OCI-LY3 (cell line): ENCODE data around the gene FBXO30.

ENCODE experiments used
- H2AFZ ChIP-seq: fragments of 200-600, 300-600 bp; shearing (Covaris generic); 2 replicates; pipeline ENCODE4 v1.6.0; 2014; ENCODE audit warnings: antibody characterized with exemption, low read depth, low read length
- H3K27ac ChIP-seq: fragments of 200-600, 300-600 bp; sonication (generic); 2 replicates; pipeline ENCODE4 v1.5.1; 2014; ENCODE audit warnings: mild to moderate bottlenecking, low read length, moderate library complexity, mixed read lengths
- H3K27me3 ChIP-seq: fragments of 200-600, 300-600 bp; sonication (generic); 2 replicates; pipeline ENCODE4 v1.6.1; 2014; ENCODE audit warnings: low read depth, low read length, mixed read lengths
- H3K36me3 ChIP-seq: fragments of 200-600, 300-600 bp; sonication (generic); replicated peaks from 2 replicates; pipeline ENCODE3; 2014; ENCODE audit warnings: low read depth, low read length, mixed read lengths
- H3K4me1 ChIP-seq: fragments of 300-600, 200-600 bp; sonication (generic); 2 replicates; pipeline ENCODE4 v1.6.1; 2014; ENCODE audit warnings: low read length, mixed read lengths
- H3K4me2 ChIP-seq: fragments of 200-600, 300-600 bp; sonication (generic); 2 replicates; pipeline ENCODE4 v1.6.1; 2014; ENCODE audit warnings: low read length, mixed read lengths
- H3K4me3 ChIP-seq: fragments of 300-600, 200-600 bp; sonication (generic); 2 replicates; pipeline ENCODE4 v1.5.1; 2014; ENCODE audit warnings: antibody characterized with exemption, mild to moderate bottlenecking, low read length, moderate library complexity
- H3K79me2 ChIP-seq: fragments of 300-600, 200-600 bp; shearing (Covaris generic); 2 replicates; pipeline ENCODE4 v1.6.1; 2014; ENCODE audit warnings: mild to moderate bottlenecking, low read length, mixed read lengths
- H3K9ac ChIP-seq: fragments of 300-600, 200-600 bp; shearing (Covaris generic); 2 replicates; pipeline ENCODE4 v1.6.0; 2014; ENCODE audit warnings: mild to moderate bottlenecking, low read length, moderate library complexity
- H3K9me3 ChIP-seq: fragments of 200-600, 300-600 bp; shearing (Covaris generic); 2 replicates; pipeline ENCODE4 v1.6.1; 2014; ENCODE audit warnings: low read length, mixed read lengths; ENCODE audit not compliant: insufficient read depth
- H4K20me1 ChIP-seq: fragments of 200-600, 300-600 bp; sonication (generic); 2 replicates; pipeline ENCODE4 v1.6.1; 2016; ENCODE audit warnings: low read length, mixed read lengths; ENCODE audit not compliant: insufficient read depth
- EZH2phosphoT487 ChIP-seq: fragments of 200-600 bp; shearing (Covaris generic); IDR thresholded peaks from 2 replicates; pipeline ENCODE4 v1.6.1; 2018; ENCODE audit warnings: antibody characterized with exemption, mixed run types, low read depth
- TF ChIP-seq, protein P1 (sequence below): fragments of 200-600, 300-600 bp; sonication (generic); IDR thresholded peaks from 2 replicates; pipeline ENCODE4 v1.5.1; 2014; ENCODE audit warnings: antibody characterized with exemption, low read length, low read depth

FBXO30 gene

DNA sequence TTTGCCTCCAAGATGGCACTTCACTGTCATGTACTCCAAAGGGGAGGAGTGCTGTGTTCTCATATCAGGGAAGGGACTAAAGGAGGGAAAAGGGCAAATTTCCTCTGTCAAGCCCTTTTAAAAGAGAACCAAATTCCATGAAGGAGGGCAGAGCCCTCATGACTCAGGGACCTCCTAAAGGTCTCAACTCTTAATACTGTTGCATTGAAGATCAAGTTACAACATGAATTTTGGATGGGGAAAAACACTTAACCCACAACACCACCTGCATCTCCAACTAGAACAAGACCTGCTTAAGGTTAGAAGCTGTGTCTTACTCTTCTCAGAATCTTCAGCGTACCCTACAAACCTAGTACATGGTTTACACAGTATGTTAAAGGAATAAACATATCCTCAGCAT lies 23.7 kb upstream of the FBXO30 start:
- no peaks in the 10 kb centered on the region for H3K9me3 ChIP-seq
- TF ChIP-seq, protein P1, sequence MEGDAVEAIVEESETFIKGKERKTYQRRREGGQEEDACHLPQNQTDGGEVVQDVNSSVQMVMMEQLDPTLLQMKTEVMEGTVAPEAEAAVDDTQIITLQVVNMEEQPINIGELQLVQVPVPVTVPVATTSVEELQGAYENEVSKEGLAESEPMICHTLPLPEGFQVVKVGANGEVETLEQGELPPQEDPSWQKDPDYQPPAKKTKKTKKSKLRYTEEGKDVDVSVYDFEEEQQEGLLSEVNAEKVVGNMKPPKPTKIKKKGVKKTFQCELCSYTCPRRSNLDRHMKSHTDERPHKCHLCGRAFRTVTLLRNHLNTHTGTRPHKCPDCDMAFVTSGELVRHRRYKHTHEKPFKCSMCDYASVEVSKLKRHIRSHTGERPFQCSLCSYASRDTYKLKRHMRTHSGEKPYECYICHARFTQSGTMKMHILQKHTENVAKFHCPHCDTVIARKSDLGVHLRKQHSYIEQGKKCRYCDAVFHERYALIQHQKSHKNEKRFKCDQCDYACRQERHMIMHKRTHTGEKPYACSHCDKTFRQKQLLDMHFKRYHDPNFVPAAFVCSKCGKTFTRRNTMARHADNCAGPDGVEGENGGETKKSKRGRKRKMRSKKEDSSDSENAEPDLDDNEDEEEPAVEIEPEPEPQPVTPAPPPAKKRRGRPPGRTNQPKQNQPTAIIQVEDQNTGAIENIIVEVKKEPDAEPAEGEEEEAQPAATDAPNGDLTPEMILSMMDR, result no peak
- no peak for TF ChIP-seq EZH2phosphoT487
- H4K20me1 ChIP-seq, result no peaks in the 10 kb centered on the region

DNA sequence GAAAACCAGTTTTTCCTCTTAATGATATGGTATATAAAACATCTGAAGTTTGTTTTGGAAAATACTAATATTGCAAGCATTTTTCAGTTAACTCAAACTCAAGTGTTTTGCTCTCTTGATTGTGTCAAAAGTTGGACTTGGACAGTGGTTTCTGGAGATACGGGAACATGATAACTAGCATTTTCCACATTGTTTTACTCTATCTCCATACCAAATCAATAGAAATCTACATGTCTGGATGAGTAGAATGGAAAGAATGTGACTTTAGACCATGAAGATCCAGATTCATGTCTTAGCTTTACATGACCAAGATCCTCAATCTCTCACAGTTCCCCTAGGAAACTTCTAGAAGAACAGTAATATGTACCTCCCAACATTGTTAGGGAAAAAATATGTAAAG lies 22.2 kb upstream of the FBXO30 start:
- no peak overlapping the region for H3K27ac ChIP-seq
- no peak overlapping the region for H3K9ac ChIP-seq
- no peaks in the 10 kb centered on the region for H3K27me3 ChIP-seq
- no peaks in the 10 kb centered on the region for H3K9me3 ChIP-seq
- no peaks in the 10 kb centered on the region for H3K36me3 ChIP-seq
- no peak overlapping the region for H2AFZ ChIP-seq
- H3K4me3 ChIP-seq, result no peak overlapping the region
- H4K20me1 ChIP-seq, result no peaks in the 10 kb centered on the region
- TF ChIP-seq, protein P1, result no peak
- TF ChIP-seq EZH2phosphoT487, result no peak
- no peaks in the 10 kb centered on the region for H3K79me2 ChIP-seq
- no peaks in the 10 kb centered on the region for H3K4me1 ChIP-seq
- no peak overlapping the region for H3K4me2 ChIP-seq

More for the DNA sequence above, 23.7 kb upstream of the FBXO30 start:
- no peaks in the 10 kb centered on the region for H3K27me3 ChIP-seq
- H3K4me1 ChIP-seq, result no peaks in the 10 kb centered on the region
- H3K4me3 ChIP-seq, result no peak overlapping the region
- no peaks in the 10 kb centered on the region for H3K36me3 ChIP-seq
- H3K9ac ChIP-seq, result no peak overlapping the region
- no peak overlapping the region for H2AFZ ChIP-seq
- H3K4me2 ChIP-seq, result no peak overlapping the region
- no peaks in the 10 kb centered on the region for H3K79me2 ChIP-seq
- no peak overlapping the region for H3K27ac ChIP-seq

DNA sequence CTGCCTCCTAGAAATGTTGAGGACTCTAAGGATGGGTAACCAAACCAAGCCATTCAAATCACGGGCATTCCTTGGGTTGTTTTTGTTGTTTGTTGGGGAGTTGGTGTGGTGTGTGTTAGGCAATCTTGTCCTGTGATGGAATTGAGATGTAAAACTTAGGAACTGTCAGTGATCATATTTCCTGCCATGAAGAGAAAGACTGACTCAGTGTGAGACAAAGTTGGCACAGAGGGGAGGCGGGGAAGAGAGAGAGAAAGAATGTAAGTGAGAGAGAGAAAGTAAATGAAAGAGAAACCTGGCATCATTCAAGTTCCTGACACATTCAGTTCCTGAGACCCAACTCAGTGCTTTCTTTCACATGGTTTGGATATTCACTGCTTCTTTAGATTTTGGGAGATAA lies 21.6 kb upstream of the FBXO30 start:
- Histone ChIP-seq H3K4me1 (no peaks in the 10 kb centered on the region), H2AFZ (no peak overlapping the region), H3K9ac (no peak overlapping the region), H3K36me3 (no peaks in the 10 kb centered on the region), H3K79me2 (no peaks in the 10 kb centered on the region), H3K9me3 (no peaks in the 10 kb centered on the region), H3K4me3 (no peak overlapping the region), H3K27me3 (no peaks in the 10 kb centered on the region), H4K20me1 (no peaks in the 10 kb centered on the region), H3K27ac (no peak overlapping the region), H3K4me2 (no peak overlapping the region)
- no peak for TF ChIP-seq EZH2phosphoT487
- TF ChIP-seq, protein P1, result no peak

DNA sequence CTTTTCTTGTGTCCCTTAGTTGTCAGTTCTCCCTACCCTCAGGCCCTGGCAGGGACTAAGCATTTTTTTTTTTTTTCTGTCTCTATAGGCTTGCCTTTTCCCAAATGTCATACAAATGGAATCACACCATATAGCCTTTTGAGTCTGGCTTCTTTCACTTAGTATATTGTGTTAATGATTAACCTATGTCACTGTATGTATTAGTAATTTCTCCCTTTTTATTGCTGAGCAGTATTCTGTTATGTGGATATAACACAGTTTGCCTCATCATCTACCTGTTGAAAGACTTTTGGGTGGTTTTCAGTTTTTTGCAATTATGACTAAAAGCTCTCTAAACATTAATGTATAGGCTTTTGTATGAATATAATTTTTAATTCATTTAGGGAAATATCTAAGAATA lies 16.0 kb upstream of the FBXO30 start:
- Histone ChIP-seq H4K20me1 (no peaks in the 10 kb centered on the region), H2AFZ (no peak overlapping the region), H3K4me2 (no peak overlapping the region), H3K27me3 (no peaks in the 10 kb centered on the region), H3K27ac (no peak overlapping the region), H3K4me1 (no peaks in the 10 kb centered on the region), H3K79me2 (no peaks in the 10 kb centered on the region), H3K9me3 (no peaks in the 10 kb centered on the region), H3K4me3 (no peak overlapping the region), H3K36me3 (no peaks in the 10 kb centered on the region), H3K9ac (no peak overlapping the region)
- no peak for TF ChIP-seq EZH2phosphoT487
- TF ChIP-seq, protein P1, result no peak
